ENCODE measurements around the gene ACOXL.

The ACOXL gene

GRCh38 chr2:110977403-110977802 is 245.0 kb downstream of the ACOXL start:
- DNase-seq (ENCODE audit: low read depth) = no peak

GRCh38 chr2:110978148-110978547 is 245.8 kb downstream of the ACOXL start:
- DNase-seq (ENCODE audit: low read depth) = no peak

- DNase-seq (ENCODE audit: low read depth) = no peak
Observed at GRCh38 chr2:110978756-110979470, 246.5 kb downstream of the ACOXL start.

- DNase-seq (ENCODE audit: low read depth) = no peak
Observed at GRCh38 chr2:110979471-110980338, 247.3 kb downstream of the ACOXL start.

GRCh38 chr2:110980339-110981062 is 248.1 kb downstream of the ACOXL start:
- no peak for DNase-seq (ENCODE audit: low read depth)

GRCh38 chr2:110983133-110983532 is 250.8 kb downstream of the ACOXL start:
- no peak for DNase-seq (ENCODE audit: low read depth)

GRCh38 chr2:110984694-110985490 is 252.5 kb downstream of the ACOXL start:
- DNase-seq (ENCODE audit: low read depth) = no peak

- no peak for DNase-seq (ENCODE audit: low read depth)
Observed at GRCh38 chr2:110990440-110990839, 258.1 kb downstream of the ACOXL start.

- no peak for DNase-seq (ENCODE audit: low read depth)
Observed at GRCh38 chr2:110991911-110992310, 259.5 kb downstream of the ACOXL start.

- DNase-seq (ENCODE audit: low read depth) = no peak
Observed at GRCh38 chr2:110992886-110993285, 260.5 kb downstream of the ACOXL start.

GRCh38 chr2:110993557-110994231 is 261.3 kb downstream of the ACOXL start:
- no peak for DNase-seq (ENCODE audit: low read depth)

- no peak for DNase-seq (ENCODE audit: low read depth)
Observed at GRCh38 chr2:110994250-110994961, 262.0 kb downstream of the ACOXL start.

GRCh38 chr2:110995911-110996310 is 263.5 kb downstream of the ACOXL start:
- DNase-seq (ENCODE audit: low read depth) = no peak

GRCh38 chr2:110997331-110998045 is 265.1 kb downstream of the ACOXL start:
- DNase-seq (ENCODE audit: low read depth) = no peak

GRCh38 chr2:110998311-110998710 is 265.9 kb downstream of the ACOXL start:
- no peak for DNase-seq (ENCODE audit: low read depth)

GRCh38 chr2:110999626-111000025 is 267.3 kb downstream of the ACOXL start:
- no peak for DNase-seq (ENCODE audit: low read depth)

- DNase-seq (ENCODE audit: low read depth) = no peak
Observed at GRCh38 chr2:111005307-111005706, 272.9 kb downstream of the ACOXL start.

- DNase-seq (ENCODE audit: low read depth) = no peak
Observed at GRCh38 chr2:111005821-111006220, 273.4 kb downstream of the ACOXL start.

- no peak for DNase-seq (ENCODE audit: low read depth)
Observed at GRCh38 chr2:111007757-111008688, 275.6 kb downstream of the ACOXL start.
